IMR-90 (cell line): Measurements from ENCODE around the gene TMEM208.

ENCODE experiments used
- POLR2A ChIP-seq: IDR thresholded peaks from 2 replicates; pipeline ENCODE4 v1.6.1; 2012; ENCODE audit warnings: mild to moderate bottlenecking, low read depth, low read length
- RAD21 ChIP-seq: IDR thresholded peaks from 2 replicates; pipeline ENCODE4 v1.6.1; 2012; ENCODE audit warnings: low read length, improper control_type of control experiment
- TF ChIP-seq, protein P1 (sequence below): conservative IDR thresholded peaks from 2 replicates; pipeline ENCODE4 v1.5.1; 2012; ENCODE audit warnings: mild to moderate bottlenecking, low read depth, low read length, improper control_type of control experiment
- TF ChIP-seq, protein P2 (sequence below): fragments of 150-350 bp; IDR thresholded peaks from 2 replicates; pipeline ENCODE4 v1.6.1; 2016; ENCODE audit warnings: low read depth, mild to moderate bottlenecking, low read length, moderate library complexity, borderline replicate concordance

DNA sequence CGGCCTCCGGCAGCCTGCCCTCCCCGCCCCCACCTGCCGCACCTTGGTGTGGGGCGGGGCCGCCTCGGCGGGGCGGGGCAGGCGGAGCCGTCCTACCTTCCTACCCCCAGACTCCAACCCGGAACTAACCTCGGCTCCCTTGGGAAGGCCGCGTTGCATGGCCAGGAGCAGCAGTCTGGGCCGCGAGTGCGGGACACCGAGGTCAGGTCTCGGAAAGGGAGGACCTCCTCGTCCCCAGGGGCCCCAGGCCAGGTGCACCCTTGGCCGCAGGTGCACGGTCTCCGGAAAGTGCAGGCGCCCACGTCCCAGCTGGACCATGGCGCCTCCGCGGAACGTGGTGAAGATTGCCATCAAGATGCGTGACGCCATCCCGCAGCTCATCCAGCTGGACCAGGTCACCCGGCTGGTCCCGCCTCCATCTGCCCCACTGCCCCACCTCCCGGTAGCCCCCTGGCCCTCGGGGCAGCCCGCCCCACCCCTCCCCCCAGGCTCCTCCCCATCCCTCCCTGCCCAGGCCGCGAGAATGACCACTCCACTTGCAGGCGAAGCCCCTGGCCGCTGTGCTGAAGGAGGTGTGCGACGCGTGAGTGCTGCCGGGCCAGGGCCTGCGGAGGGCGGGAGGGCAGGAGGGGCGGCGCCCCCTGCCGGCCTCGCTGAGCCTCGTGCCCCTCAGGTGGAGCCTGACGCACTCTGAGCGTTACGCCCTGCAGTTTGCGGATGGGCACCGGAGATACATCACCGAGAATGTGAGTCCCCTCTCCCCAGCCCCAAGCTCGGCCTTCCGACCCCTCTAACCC lies 27.7 kb upstream of the TMEM208 start, which contains the start of gene ELMO3:
- TF ChIP-seq POLR2A = no peak
- TF ChIP-seq, protein P1, sequence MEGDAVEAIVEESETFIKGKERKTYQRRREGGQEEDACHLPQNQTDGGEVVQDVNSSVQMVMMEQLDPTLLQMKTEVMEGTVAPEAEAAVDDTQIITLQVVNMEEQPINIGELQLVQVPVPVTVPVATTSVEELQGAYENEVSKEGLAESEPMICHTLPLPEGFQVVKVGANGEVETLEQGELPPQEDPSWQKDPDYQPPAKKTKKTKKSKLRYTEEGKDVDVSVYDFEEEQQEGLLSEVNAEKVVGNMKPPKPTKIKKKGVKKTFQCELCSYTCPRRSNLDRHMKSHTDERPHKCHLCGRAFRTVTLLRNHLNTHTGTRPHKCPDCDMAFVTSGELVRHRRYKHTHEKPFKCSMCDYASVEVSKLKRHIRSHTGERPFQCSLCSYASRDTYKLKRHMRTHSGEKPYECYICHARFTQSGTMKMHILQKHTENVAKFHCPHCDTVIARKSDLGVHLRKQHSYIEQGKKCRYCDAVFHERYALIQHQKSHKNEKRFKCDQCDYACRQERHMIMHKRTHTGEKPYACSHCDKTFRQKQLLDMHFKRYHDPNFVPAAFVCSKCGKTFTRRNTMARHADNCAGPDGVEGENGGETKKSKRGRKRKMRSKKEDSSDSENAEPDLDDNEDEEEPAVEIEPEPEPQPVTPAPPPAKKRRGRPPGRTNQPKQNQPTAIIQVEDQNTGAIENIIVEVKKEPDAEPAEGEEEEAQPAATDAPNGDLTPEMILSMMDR = peak; percentile 33
- TF ChIP-seq RAD21 = no peak
- TF ChIP-seq, protein P2, sequence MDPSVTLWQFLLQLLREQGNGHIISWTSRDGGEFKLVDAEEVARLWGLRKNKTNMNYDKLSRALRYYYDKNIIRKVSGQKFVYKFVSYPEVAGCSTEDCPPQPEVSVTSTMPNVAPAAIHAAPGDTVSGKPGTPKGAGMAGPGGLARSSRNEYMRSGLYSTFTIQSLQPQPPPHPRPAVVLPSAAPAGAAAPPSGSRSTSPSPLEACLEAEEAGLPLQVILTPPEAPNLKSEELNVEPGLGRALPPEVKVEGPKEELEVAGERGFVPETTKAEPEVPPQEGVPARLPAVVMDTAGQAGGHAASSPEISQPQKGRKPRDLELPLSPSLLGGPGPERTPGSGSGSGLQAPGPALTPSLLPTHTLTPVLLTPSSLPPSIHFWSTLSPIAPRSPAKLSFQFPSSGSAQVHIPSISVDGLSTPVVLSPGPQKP = no peak
